ENCODE data around the gene SH2D1B.
"Not testable (repeated sequence)": the region's sequence is repeated elsewhere in the genome, so short reads cannot be mapped to it uniquely, and the experiment has no call there.

DNA sequence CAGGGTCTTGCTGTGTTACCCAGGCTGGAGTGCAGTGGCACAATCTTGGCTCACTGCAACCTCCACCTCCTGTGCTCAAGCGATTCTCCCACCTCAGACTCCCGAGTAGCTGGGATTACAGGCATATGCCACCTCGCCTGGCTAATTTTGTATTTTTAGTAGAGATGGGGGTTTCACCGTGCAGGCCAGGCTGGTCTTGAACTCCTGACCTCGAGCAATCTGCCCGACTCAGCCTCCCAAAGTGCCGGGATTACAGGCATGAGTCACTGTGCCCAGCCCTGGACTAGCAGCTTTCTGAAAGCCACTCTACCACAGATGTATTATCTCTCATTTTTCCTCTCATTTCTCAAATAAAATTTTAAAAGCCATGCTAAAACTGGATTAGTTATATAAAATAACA lies 6.6 kb upstream of the SH2D1B start:
- TF ChIP-seq, protein P1, sequence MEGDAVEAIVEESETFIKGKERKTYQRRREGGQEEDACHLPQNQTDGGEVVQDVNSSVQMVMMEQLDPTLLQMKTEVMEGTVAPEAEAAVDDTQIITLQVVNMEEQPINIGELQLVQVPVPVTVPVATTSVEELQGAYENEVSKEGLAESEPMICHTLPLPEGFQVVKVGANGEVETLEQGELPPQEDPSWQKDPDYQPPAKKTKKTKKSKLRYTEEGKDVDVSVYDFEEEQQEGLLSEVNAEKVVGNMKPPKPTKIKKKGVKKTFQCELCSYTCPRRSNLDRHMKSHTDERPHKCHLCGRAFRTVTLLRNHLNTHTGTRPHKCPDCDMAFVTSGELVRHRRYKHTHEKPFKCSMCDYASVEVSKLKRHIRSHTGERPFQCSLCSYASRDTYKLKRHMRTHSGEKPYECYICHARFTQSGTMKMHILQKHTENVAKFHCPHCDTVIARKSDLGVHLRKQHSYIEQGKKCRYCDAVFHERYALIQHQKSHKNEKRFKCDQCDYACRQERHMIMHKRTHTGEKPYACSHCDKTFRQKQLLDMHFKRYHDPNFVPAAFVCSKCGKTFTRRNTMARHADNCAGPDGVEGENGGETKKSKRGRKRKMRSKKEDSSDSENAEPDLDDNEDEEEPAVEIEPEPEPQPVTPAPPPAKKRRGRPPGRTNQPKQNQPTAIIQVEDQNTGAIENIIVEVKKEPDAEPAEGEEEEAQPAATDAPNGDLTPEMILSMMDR (IDR thresholded peaks at IDR 0.05; ENCODE audit: insufficient read depth, low read length), result not testable (repeated sequence)
- TF ChIP-seq POLR2AphosphoS5 (IDR thresholded peaks at IDR 0.05; ENCODE audit: low read depth), result not testable (repeated sequence)
